ENCODE measurements around the gene CCL4.

DNA sequence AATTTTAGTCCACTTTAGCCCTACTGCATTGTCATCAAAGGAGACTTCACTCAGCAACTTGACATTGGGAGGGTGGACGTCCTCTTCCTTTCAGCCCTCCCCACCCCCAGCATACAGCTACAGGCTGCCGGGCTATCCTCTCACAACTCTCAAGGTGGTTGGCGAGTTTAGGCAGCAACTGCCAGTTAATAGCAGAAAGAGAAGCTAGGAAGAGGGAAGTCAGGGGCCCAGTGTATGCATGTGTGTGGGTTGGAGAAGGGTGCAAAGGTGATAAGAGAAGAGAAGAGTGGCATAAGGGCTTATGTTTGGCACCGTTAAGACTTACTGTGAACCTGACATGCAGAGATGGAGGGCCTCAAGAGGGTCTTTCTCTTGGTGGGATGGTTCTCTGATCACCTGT lies 31.8 kb downstream of the CCL4 start:
- TF ChIP-seq, protein P1, sequence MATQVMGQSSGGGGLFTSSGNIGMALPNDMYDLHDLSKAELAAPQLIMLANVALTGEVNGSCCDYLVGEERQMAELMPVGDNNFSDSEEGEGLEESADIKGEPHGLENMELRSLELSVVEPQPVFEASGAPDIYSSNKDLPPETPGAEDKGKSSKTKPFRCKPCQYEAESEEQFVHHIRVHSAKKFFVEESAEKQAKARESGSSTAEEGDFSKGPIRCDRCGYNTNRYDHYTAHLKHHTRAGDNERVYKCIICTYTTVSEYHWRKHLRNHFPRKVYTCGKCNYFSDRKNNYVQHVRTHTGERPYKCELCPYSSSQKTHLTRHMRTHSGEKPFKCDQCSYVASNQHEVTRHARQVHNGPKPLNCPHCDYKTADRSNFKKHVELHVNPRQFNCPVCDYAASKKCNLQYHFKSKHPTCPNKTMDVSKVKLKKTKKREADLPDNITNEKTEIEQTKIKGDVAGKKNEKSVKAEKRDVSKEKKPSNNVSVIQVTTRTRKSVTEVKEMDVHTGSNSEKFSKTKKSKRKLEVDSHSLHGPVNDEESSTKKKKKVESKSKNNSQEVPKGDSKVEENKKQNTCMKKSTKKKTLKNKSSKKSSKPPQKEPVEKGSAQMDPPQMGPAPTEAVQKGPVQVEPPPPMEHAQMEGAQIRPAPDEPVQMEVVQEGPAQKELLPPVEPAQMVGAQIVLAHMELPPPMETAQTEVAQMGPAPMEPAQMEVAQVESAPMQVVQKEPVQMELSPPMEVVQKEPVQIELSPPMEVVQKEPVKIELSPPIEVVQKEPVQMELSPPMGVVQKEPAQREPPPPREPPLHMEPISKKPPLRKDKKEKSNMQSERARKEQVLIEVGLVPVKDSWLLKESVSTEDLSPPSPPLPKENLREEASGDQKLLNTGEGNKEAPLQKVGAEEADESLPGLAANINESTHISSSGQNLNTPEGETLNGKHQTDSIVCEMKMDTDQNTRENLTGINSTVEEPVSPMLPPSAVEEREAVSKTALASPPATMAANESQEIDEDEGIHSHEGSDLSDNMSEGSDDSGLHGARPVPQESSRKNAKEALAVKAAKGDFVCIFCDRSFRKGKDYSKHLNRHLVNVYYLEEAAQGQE (IDR thresholded peaks at IDR 0.05; ENCODE audit: insufficient read depth in 1 of 2, low read depth in 2 of 2, low read length in 2 of 2): no peak
- TF ChIP-seq POLR2AphosphoS5 (IDR thresholded peaks at IDR 0.05; ENCODE audit: low read depth, low read length): no peak

Measured in PFSK-1 (cell line).